HepG2 (cell line): ENCODE results near the gene YY1. TPM values are rescaled to one million over a fixed set of nuclear protein-coding genes. Genes with fewer than 3 reads are reported as not detected.

Experiments
- AGO1 ChIP-seq: fragments of 200-400 bp; formaldehyde crosslinking; IDR thresholded peaks from 2 replicates; pipeline ENCODE4 v1.6.1; 2017; ENCODE audit warnings: mild to moderate bottlenecking, low read depth, low read length, moderate library complexity; ENCODE audit not compliant: poor library complexity, severe bottlenecking
- ASH2L ChIP-seq: fragments of 300-600, 200-600 bp; sonication (generic); IDR thresholded peaks from 2 replicates; pipeline ENCODE4 v1.7.0; 2017; ENCODE audit warnings: low read depth, mild to moderate bottlenecking, moderate library complexity, mixed read lengths, low read length; ENCODE audit not compliant: insufficient read length
- ATM ChIP-seq: fragments of 450-650 bp; IDR thresholded peaks from 2 replicates; pipeline ENCODE4 v1.7.1; 2017; ENCODE audit warnings: mild to moderate bottlenecking, borderline replicate concordance
- GLI4 ChIP-seq: sonication (generic); formaldehyde crosslinking; IDR thresholded peaks from 2 replicates; pipeline ENCODE4 v1.5.1; 2020; ENCODE audit warnings: missing genetic modification reagents, mild to moderate bottlenecking, moderate library complexity, borderline replicate concordance
- HNRNPLL ChIP-seq: fragments of 200-400 bp; formaldehyde crosslinking; IDR thresholded peaks from 2 replicates; pipeline ENCODE4 v1.6.1; 2017; ENCODE audit warnings: mild to moderate bottlenecking, low read depth, low read length; ENCODE audit not compliant: poor library complexity, severe bottlenecking
- HOXA3 ChIP-seq: sonication (generic); formaldehyde crosslinking; IDR thresholded peaks from 2 replicates; pipeline ENCODE4 v1.5.0; 2020; ENCODE audit warnings: missing genetic modification reagents
- JUND ChIP-seq: sonication (generic); formaldehyde crosslinking; IDR thresholded peaks from 2 replicates; pipeline ENCODE4 v1.8.0; 2022; ENCODE audit warnings: mild to moderate bottlenecking, missing genetic modification reagents
- MTA3 ChIP-seq: sonication (generic); formaldehyde crosslinking; IDR thresholded peaks from 2 replicates; pipeline ENCODE4 v1.4.0; 2020; ENCODE audit warnings: missing genetic modification reagents
- RAD21 ChIP-seq: fragments of 450-650 bp; formaldehyde crosslinking; IDR thresholded peaks from 2 replicates; pipeline ENCODE4 v1.5.0; 2020; ENCODE audit warnings: mild to moderate bottlenecking
- TEF ChIP-seq: sonication (generic); formaldehyde crosslinking; IDR thresholded peaks from 2 replicates; pipeline ENCODE4 v1.5.0; 2020; ENCODE audit warnings: missing genetic modification reagents
- XRCC5 ChIP-seq: fragments of 200-400 bp; formaldehyde crosslinking; optimal IDR thresholded peaks from 2 replicates; pipeline ENCODE3; 2017; ENCODE audit warnings: mild to moderate bottlenecking, low read length
- YEATS4 ChIP-seq: sonication (generic); formaldehyde crosslinking; IDR thresholded peaks from 2 replicates; pipeline ENCODE4 v1.4.0; 2020; ENCODE audit warnings: missing genetic modification reagents, borderline replicate concordance
- ZFP82 ChIP-seq: sonication (generic); formaldehyde crosslinking; IDR thresholded peaks from 2 replicates; pipeline ENCODE4 v1.5.1; 2020; ENCODE audit warnings: mild to moderate bottlenecking, missing genetic modification reagents, borderline replicate concordance
- ZKSCAN8 ChIP-seq: IDR thresholded peaks from 2 replicates; pipeline ENCODE4 v1.6.1; 2016; ENCODE audit warnings: borderline replicate concordance, missing genetic modification reagents, missing compliant biosample characterization
- ZMYM3 ChIP-seq: sonication (generic); formaldehyde crosslinking; IDR thresholded peaks from 2 replicates; pipeline ENCODE4 v1.5.1; 2020; ENCODE audit warnings: mild to moderate bottlenecking, missing genetic modification reagents
- ZNF101 ChIP-seq: sonication (generic); formaldehyde crosslinking; IDR thresholded peaks from 2 replicates; pipeline ENCODE4 v1.4.0; 2020; ENCODE audit warnings: mild to moderate bottlenecking, low read depth, missing genetic modification reagents, borderline replicate concordance
- ZNF232 ChIP-seq: sonication (generic); formaldehyde crosslinking; IDR thresholded peaks from 2 replicates; pipeline ENCODE4 v1.4.0; 2020; ENCODE audit warnings: missing genetic modification reagents, borderline replicate concordance
- ZNF274 ChIP-seq: sonication (generic); formaldehyde crosslinking; IDR thresholded peaks from 2 replicates; pipeline ENCODE4 v1.5.1; 2020; ENCODE audit warnings: mild to moderate bottlenecking, missing genetic modification reagents
- ZNF460 ChIP-seq: sonication (generic); formaldehyde crosslinking; IDR thresholded peaks from 2 replicates; pipeline ENCODE4 v1.5.1; 2020; ENCODE audit warnings: missing genetic modification reagents, mild to moderate bottlenecking, borderline replicate concordance
- ZNF567 ChIP-seq: sonication (generic); formaldehyde crosslinking; IDR thresholded peaks from 2 replicates; pipeline ENCODE4 v1.8.1; 2023; ENCODE audit warnings: mild to moderate bottlenecking, missing genetic modification reagents, borderline replicate concordance
- ZNF768 ChIP-seq: sonication (generic); formaldehyde crosslinking; IDR thresholded peaks from 2 replicates; pipeline ENCODE4 v1.4.0; 2020; ENCODE audit warnings: missing genetic modification reagents
- polyA plus RNA-seq, 8 experiments: library from polyadenylated mRNA; depleted of rRNA in 3 of 8; stranded (reverse) in 7 of 8; unstranded in 1 of 8; fragments of >200 nt; fragmentation: Illumina TruSeq in 4 of 8; extraction: Trizol in 4 of 8; gene quantifications; 2 replicates each; pipeline versions ENCODE4 v1.2.1 to v1.2.3, GENCODE V29; 2011 to 2016; ENCODE audit warnings: low read depth in 4 of 8, missing spikeins in 1 of 8, mixed read lengths in 1 of 8; ENCODE audit not compliant: insufficient read depth in 1 of 8
- total RNA-seq, 5 experiments: library from RNA; depleted of rRNA; stranded (reverse); fragments of >200 nt; fragmentation: Illumina TruSeq; extraction: Trizol; gene quantifications; 2 replicates each; pipeline ENCODE4 v1.2.3, GENCODE V29; 2016; ENCODE audit warnings: low read depth in 1 of 5
- TF ChIP-seq, protein P1 (sequence below): sonication (generic); formaldehyde crosslinking; IDR thresholded peaks from 2 replicates; pipeline ENCODE4 v1.4.0; 2020; ENCODE audit warnings: mild to moderate bottlenecking, missing genetic modification reagents
- TF ChIP-seq, protein P2 (sequence below): sonication (generic); formaldehyde crosslinking; IDR thresholded peaks from 2 replicates; pipeline ENCODE4 v1.9.0; 2021; ENCODE audit warnings: missing genetic modification reagents, mild to moderate bottlenecking, borderline replicate concordance
- TF ChIP-seq, protein P3 (sequence below): sonication (generic); formaldehyde crosslinking; IDR thresholded peaks from 2 replicates; pipeline ENCODE4 v1.8.1; 2023; ENCODE audit warnings: missing genetic modification reagents, inconsistent platforms, borderline replicate concordance

The YY1 gene
- total and polyA plus RNA-seq, 2 of the 13 experiments (the other 11 are each of a cell fraction or from before 2014, with no cell fraction given) = 29.4 to 68.1 TPM

GRCh38 chr14:100317912-100318808, 79.2 kb downstream of the YY1 start (continued):
- TF ChIP-seq, protein P1, sequence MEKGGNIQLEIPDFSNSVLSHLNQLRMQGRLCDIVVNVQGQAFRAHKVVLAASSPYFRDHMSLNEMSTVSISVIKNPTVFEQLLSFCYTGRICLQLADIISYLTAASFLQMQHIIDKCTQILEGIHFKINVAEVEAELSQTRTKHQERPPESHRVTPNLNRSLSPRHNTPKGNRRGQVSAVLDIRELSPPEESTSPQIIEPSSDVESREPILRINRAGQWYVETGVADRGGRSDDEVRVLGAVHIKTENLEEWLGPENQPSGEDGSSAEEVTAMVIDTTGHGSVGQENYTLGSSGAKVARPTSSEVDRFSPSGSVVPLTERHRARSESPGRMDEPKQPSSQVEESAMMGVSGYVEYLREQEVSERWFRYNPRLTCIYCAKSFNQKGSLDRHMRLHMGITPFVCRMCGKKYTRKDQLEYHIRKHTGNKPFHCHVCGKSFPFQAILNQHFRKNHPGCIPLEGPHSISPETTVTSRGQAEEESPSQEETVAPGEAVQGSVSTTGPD (CRISPR knock-in tag) = no peak
- 0 out of 2 replicates have a peak, but pooled peaks have one; percentile 30 for TF ChIP-seq YEATS4
- no peak for TF ChIP-seq AGO1
- TF ChIP-seq ASH2L = no peak
- TF ChIP-seq, protein P2, sequence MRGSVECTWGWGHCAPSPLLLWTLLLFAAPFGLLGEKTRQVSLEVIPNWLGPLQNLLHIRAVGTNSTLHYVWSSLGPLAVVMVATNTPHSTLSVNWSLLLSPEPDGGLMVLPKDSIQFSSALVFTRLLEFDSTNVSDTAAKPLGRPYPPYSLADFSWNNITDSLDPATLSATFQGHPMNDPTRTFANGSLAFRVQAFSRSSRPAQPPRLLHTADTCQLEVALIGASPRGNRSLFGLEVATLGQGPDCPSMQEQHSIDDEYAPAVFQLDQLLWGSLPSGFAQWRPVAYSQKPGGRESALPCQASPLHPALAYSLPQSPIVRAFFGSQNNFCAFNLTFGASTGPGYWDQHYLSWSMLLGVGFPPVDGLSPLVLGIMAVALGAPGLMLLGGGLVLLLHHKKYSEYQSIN (CRISPR knock-in tag) = no peak
- TF ChIP-seq ZNF768 = peak; percentile 93
- TF ChIP-seq ZNF460 (CRISPR knock-in tag) = no peak
- peak; percentile 66 for TF ChIP-seq RAD21 (CRISPR knock-in tag)
- peak; percentile 69 for TF ChIP-seq HOXA3 (CRISPR knock-in tag)
- TF ChIP-seq ZKSCAN8 (CRISPR knock-in tag) = no peak
- no peak for TF ChIP-seq TEF (CRISPR knock-in tag)
- no peak for TF ChIP-seq GLI4 (CRISPR knock-in tag)
- TF ChIP-seq ZNF101 (CRISPR knock-in tag) = no peak
- TF ChIP-seq, protein P3, sequence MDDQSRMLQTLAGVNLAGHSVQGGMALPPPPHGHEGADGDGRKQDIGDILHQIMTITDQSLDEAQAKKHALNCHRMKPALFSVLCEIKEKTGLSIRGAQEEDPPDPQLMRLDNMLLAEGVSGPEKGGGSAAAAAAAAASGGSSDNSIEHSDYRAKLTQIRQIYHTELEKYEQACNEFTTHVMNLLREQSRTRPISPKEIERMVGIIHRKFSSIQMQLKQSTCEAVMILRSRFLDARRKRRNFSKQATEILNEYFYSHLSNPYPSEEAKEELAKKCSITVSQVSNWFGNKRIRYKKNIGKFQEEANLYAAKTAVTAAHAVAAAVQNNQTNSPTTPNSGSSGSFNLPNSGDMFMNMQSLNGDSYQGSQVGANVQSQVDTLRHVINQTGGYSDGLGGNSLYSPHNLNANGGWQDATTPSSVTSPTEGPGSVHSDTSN (CRISPR knock-in tag) = no peak
- TF ChIP-seq ZNF232 (CRISPR knock-in tag) = no peak
- peak; percentile 57; the same call in 1 of the 2 replicates for TF ChIP-seq ZMYM3
- peak; percentile 77 for TF ChIP-seq XRCC5
- TF ChIP-seq ZFP82 (CRISPR knock-in tag) = no peak
- TF ChIP-seq MTA3 (CRISPR knock-in tag) = no peak
- TF ChIP-seq ZNF567 (CRISPR knock-in tag) = no peak
- no peak for TF ChIP-seq ZNF274 (CRISPR knock-in tag)
- no peak for TF ChIP-seq ATM
- TF ChIP-seq JUND = no peak
- TF ChIP-seq HNRNPLL = peak; percentile 91
